ENCODE measurements around the gene TNP1.

DNA sequence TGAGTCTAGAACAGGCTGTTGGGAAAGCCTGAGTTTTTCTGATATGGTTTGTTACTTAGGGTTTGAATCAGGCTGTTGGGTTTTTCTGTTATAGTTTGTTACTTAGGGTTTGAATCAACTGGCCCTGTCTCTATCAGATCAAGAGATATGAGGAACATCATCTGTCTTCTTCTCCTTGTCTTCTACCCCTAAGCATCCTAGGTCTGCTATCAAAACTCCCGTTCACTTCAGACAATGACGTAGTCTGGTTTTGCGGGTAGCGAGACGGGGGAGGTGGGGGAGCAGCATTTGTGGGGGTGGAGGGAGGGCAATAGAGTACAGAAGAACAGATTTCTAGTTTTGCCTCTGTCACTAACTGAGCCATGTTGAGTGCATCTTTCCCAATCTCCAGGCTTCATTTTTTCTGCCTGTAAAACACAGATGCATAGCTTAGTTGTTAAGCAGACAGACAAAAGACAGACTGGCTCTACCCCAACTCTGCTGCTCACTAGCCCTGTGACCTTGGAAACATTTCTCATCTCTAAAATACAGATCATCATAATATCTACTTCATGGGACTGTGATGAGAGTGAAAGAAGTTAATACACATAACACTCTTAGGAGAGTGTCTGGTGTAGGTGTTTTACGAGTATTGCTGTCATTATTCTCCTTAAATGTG, 9.1 kb downstream of the TNP1 start:
- TF ChIP-seq CTCF (IDR thresholded peaks at IDR 0.05; ENCODE audit: poor library complexity, severe bottlenecking) (no peak), POLR2AphosphoS5 (IDR thresholded peaks at IDR 0.05) (no peak), TAF1 (IDR thresholded peaks at IDR 0.05; ENCODE audit: low read depth) (no peak), REST (IDR thresholded peaks at IDR 0.05; ENCODE audit: borderline replicate concordance) (no peak)

Data from neural cell (in vitro differentiated cells).